Measurements from ENCODE around the gene APBB2.
"Not testable (repeated sequence)": the region's sequence is repeated elsewhere in the genome, so short reads cannot be mapped to it uniquely, and the experiment has no call there.

Gene APBB2

GRCh38 chr4:41009411-41009810, 204.9 kb downstream of the APBB2 start:
- DNase-seq, result no peak

- DNase-seq, result no peak
Measured at GRCh38 chr4:41006141-41006540, 208.2 kb downstream of the APBB2 start.

DNA sequence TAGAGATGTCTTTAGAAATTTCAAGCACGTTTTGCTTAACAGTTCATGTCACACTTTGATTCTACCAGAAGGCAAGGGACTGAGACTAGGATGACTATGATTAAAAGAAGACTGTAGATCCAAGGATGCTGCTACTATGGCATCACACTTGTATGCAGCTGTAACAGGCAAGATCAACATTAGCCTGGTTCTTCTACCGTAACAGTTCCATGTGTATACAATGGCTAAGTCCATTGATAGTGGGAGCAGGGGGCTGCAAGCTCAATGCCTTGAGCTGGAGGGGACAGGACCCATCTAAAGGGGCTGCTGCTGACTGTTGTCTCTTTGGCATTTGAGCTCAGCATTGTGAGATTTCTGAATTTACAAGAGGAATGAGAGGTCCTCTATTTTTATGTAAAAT, 212.0 kb downstream of the APBB2 start:
- DNase-seq, result no peak

GRCh38 chr4:41000356-41000755, 214.0 kb downstream of the APBB2 start:
- peak; percentile 37 for DNase-seq

DNA sequence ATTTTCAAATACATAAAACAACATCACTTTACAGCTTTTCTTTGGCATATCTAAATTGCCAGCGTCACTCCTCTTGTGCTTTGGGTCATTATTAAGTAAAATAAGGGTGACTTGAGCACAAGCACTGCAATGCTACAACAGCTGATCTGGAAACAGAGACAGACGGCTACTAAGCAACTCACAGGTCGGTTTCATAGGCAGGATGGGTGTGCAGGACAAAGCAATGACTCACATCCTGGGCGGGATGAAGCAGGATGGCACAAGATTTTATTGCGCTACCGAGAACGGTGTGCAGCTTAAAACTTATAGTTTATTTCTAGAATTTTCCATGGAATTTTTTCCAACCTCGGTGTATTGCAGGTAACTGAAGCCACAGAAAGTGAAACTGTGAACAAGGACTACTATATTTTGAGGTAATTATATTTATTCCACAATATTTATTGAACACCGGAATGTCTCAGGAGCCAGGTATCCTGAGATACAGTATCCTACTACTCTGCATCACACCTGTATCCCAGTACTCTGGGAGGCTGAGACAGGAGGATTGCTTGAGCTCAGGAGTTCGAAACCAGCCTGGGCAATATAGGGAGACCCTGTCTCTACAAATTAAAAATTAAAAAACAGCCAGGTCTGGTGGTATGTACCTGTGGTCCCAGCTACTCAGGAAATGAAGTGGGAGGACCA, 215.5 kb downstream of the APBB2 start:
- DNase-seq, result no peak

DNA sequence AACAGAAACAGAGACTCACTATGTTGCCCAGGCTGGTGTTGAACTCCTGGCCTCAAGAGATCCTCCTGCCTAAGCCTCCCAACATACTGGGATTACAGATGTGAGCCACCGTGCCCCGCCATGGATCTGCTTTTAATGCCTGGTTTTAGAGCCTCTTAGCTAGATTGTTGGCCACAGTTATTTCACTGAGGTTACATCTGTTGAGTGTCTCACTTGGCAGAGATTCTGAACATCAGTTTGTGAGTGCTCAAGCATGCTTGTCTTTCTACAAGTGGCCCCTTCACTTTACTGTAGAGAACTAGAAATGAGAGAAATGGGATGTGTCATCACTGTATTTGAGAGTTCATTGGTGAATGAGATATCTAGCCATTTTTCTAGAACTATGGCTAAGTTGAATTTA, 218.5 kb downstream of the APBB2 start:
- no peak for DNase-seq

DNA sequence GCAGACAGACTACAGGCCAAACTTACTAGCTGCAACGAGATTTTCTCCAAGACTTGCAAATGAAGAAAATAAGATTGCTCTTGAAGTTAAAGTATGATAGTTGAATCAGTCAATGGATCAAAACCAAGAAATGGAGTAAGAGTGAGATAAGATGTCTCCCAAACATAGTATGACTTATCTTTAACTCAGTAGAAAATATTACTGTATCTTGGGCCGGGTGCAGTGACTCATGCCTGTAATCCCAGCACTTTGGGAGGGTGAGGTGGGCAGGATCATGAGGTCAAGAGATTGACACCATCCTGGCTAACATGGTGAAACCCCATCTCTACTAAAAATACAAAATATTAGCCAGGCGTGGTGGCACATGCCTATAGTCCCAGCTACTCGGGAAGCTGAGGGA, 220.0 kb downstream of the APBB2 start:
- not testable (repeated sequence) for DNase-seq

- not testable (repeated sequence) for DNase-seq
Measured at GRCh38 chr4:40993296-40993693, 221.0 kb downstream of the APBB2 start.

DNA sequence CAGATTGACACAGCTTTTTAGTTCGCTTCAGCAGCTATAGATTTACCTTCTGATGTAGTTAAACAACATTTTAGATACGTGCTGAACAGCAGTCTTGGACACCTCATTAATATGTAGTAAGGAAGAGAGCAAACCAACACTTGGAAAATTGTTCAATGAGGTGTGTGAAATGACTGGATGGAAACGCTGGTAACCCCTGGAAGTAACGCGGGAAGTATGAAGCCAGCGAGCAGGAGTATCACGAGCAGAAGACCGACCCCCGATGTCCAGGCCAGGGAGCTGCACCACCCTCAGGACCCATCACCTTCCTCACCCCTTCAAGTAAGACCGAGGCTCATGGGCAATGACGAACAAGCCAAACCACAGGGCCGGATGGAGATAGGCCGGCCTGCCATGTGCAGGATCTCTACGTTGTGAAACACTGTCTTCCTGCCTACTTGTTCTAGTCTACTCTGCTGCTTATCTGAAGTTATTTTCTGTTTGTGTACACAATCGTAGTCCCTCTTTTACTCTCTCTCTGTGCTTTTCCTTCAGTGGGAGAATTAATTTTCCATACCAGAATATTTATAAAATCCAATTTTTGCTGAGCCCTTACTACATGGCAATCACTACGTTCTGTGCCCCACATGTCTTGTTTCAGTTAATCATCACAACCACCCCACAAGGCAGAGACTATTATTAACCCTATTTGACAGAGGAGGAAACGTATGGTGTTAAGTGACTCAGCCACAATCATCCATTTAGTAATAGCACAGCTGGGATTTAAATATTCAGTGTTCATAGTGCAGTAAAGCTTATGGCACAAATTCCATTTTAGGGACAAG, 221.7 kb downstream of the APBB2 start:
- DNase-seq, result peak; percentile 94 to 96

DNA sequence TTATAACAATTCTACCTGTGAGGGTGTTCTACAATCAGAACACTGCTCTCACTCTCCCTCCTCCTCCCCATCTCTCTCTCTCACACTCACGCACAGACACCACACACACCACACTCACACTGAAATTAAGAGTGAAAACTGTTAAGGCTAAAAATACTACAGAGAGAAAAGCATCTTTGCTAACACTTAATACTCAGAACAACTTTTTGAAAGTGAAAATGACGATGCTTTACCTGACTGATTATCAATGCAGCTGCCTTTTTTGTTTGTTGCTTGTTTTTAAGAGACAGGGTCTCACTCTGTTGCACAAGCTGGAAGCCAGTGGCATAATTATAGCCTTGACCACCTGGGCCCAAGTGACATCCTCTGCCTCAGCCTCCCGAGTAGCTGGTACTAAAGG, 222.4 kb downstream of the APBB2 start:
- DNase-seq, result no peak

GRCh38 chr4:40990899-40991265, 223.5 kb downstream of the APBB2 start:
- no peak for DNase-seq

GRCh38 chr4:40990236-40990898, 224.0 kb downstream of the APBB2 start:
- DNase-seq, result peak in 1 of 2 experiments; percentile 24

DNA sequence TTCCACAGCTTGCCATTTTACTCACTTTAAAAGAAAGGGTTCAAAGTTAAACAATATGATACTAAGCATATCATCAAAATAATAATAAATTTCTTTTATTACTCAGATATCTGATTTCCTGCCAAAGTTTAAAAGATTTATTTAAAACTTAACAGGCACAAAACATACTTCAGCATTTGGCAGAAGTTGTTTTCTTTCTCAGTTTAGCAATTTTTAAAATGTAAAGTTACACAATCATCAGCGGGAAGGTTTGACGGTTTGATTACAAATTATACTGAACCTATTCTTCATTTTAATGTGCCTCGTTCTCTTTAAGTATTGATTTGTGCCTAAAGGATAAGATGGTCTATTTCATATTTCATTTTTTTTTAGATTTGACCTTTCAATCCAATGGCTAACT, 227.2 kb downstream of the APBB2 start:
- no peak for DNase-seq

DNA sequence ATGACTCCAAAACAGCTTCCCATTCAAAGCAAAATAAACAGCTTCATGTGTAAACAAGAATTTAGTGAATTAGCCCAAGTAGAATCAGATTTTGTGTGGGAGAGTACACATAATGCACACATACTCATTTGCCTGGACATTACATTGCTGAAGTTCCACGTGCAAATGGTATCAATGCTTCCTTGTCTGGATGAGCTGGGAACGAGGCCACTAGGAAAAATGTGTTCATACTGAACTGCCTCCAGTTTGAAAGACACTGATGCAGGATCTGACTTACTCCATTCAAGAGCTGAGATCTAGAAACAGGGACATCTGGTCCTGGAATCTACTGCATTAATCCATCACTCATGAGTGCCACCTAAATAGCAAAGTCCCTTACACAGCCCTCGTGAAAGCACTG, 228.0 kb downstream of the APBB2 start:
- DNase-seq, result no peak

- DNase-seq, result no peak
Measured at GRCh38 chr4:40984051-40984450, 230.3 kb downstream of the APBB2 start.

DNA sequence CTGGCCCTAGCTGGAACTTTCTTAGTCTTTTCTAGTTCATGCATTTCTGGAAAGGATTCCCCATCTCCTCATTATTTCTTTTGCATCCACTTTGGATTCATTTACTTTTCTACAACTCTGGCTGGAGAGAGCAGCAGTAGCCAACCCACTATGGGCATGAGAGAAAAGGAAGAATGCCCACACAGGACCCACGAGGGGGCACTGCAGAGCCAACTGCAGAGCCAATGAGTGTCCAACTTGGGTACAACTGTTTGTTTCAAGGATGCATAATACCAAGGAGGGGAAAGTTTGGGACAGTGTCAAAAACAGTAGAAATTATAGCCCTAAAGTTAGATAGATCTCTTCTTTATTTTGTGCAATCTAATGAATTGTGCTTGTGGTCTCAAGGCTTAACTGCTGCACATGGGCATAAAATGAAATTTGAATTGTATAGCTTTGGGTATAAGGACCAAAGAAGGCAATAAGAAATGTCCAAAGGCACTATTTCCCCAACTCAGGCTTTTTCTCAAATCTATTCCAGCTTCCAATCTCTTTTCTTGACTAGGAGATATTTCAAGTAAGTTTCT, 233.9 kb downstream of the APBB2 start:
- no peak for DNase-seq

- no peak for DNase-seq
Measured at GRCh38 chr4:40978548-40978947, 235.8 kb downstream of the APBB2 start.

DNA sequence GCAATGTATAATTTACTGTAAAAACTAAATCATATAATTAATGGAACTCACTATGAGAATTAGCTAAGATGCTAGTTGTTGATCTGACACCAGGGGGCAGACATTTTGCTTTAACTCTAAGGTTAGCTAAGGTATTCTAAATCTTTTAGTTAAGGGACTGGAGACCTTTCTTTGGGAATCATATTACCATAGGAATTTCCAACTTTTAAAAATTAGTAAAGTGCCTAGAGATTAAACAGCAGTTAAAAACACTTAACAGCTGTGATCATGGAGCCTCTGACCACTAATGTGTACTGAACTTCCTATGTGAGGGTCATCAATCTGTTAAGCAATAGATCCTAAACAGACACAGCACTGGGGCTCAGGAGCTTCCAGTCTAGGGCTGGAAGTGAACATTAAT, 238.0 kb downstream of the APBB2 start:
- DNase-seq, result peak; percentile 63 to 74

DNA sequence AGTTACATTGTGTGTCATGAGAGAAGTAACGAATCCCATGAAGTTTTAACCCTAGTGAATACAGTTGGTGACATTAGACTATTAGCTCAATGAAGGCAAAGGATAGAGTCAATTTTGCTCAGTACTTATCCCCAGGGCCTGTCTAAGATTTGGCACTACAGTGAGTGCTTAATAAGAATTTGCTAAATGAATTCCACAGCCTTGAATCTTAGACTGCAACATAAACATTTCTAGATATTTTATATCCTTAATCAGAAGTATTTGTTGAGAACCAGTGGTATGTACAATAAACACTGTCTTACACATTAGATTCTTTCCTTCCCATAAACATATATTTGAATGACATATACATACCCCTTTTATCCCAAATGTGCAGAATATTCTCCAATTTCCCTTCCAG, 241.6 kb downstream of the APBB2 start:
- no peak for DNase-seq

- DNase-seq, result no peak
Measured at GRCh38 chr4:40971338-40971737, 243.0 kb downstream of the APBB2 start.

DNA sequence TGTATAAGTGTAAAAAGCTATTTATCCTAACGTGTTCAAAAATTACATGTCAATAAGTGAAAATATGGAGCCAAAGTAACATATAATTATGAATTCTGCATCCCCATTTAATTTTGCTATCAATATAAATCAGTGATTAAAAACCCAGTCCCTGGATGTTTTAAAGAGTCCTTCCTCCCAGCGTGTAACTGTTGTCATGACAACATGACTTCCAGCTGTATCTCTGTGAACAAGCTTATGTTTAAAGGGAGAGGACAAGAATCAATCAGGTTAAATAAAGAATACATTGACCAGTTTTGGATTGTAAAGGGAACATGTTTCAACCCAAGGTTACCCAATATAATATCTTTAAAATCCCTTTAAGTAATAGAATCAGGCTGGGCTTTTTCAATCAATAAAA, 244.8 kb downstream of the APBB2 start:
- no peak for DNase-seq

- no peak for DNase-seq
Measured at GRCh38 chr4:40967550-40967949, 246.8 kb downstream of the APBB2 start.

- DNase-seq, result no peak
Measured at GRCh38 chr4:40966091-40966490, 248.3 kb downstream of the APBB2 start.
